ENCODE measurements around the gene SLC6A8. TPM values are rescaled to one million over a fixed set of nuclear protein-coding genes. Genes with fewer than 3 reads are reported as not detected.

Gene SLC6A8
- total RNA-seq, 1 donor from 2014 or later = 13.0 TPM

DNA sequence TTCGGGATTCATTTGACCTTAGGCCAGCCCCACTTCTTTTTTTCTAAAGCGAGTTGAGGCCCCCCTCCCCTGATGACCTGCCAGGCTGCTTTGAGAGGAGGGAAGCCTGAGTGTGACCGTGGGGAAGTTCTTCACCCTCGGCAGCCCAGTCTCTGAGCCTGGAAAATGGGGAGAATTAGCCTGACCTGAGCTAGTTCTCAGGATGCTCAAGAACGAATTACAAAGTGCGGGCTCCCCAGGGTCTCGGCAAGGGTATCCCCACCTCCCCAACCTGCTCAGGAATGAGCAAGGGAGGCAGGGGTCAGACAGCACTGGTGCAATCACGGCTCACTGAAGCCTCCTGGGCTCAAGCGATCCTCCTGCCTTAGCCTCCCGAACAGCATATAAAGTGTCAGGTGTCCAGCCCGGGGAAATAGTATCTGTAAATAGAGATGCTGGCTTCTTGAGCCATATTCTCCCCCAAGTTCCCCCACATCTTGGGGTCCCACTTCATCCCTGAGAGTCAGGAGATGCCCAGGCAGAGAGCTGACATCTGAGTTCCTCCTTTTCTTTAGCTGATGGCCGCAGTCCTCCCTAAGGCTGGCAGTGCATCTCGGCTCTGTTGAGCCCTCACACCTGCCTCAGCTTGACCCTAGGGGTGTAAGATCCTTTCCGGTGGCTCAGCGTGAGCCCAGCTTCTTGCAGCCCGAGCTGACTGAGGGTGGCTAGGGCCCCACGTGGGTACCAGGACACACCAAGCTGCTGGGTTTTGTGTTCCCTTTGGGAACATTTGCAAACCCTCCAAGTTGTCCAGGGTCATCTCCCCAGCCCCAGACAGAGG lies 39.2 kb upstream of the SLC6A8 start:
- H3K9me3 ChIP-seq (ENCODE audit: control insufficient read depth in 3 of 3, low read length in 3 of 3) = no peaks in the 10 kb centered on the region
- H3K27me3 ChIP-seq (ENCODE audit: control insufficient read depth in 3 of 3, insufficient read depth in 3 of 3, low read length in 3 of 3) = peaks cover 33 to 43% (median 38%) of the 10 kb centered on the region in 3 donors

DNA sequence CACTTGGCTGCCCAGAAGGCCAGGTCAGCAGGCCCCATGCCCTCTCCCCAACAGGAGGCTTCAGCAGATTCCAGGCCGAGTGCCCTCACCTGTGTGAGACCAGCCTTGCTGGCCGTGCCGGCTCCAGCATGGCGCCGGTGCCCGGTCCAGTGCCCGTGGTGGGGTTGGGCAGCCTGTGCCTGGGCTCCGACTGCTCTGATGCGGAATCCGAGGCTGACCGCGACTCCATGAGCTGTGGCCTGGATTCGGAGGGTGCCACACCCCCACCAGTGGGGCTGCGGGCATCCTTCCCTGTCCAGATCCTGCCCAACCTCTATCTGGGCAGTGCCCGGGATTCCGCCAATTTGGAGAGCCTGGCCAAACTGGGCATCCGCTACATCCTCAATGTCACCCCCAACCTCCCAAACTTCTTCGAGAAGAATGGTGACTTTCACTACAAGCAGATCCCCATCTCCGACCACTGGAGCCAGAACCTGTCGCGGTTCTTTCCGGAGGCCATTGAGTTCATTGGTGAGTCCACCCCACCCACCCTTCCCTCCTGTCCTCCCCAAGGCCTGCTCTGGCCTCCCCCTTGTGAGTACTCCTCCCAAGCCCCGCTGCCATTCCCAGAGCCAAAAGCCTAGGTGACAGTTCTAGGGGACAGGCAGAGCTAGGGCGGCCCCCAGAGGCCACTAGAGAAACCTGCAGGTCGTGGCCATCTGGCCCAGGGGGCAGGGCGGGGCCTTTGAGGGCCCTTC lies 38.4 kb upstream of the SLC6A8 start:
- H3K36me3 ChIP-seq (ENCODE audit: control insufficient read depth in 3 of 3, insufficient read depth in 3 of 3, low read length in 3 of 3) = no peaks in the 10 kb centered on the region
- peaks cover 30 to 39% (median 35%) of the 10 kb centered on the region in 3 donors for H3K27me3 ChIP-seq (ENCODE audit: control insufficient read depth in 3 of 3, insufficient read depth in 3 of 3, low read length in 3 of 3)
- H3K27ac ChIP-seq (ENCODE audit: low read depth, low read length) = no peak overlapping the region
- H3K9me3 ChIP-seq (ENCODE audit: control insufficient read depth in 3 of 3, low read length in 3 of 3) = no peaks in the 10 kb centered on the region
- no peaks in the 10 kb centered on the region for H3K4me1 ChIP-seq (ENCODE audit: control insufficient read depth in 3 of 3, insufficient read depth in 3 of 3, low read length in 3 of 3)
- no peak overlapping the region for H3K4me3 ChIP-seq (ENCODE audit: low read length in 3 of 3)
- no peak overlapping the region for H3K9ac ChIP-seq (ENCODE audit: low read depth in 1 of 3, low read length in 3 of 3)

More for the DNA sequence above, 39.2 kb upstream of the SLC6A8 start:
- Histone ChIP-seq H3K27ac (ENCODE audit: low read depth, low read length) (no peak overlapping the region), H3K4me3 (ENCODE audit: low read length in 3 of 3) (no peak overlapping the region), H3K36me3 (ENCODE audit: control insufficient read depth in 3 of 3, insufficient read depth in 3 of 3, low read length in 3 of 3) (no peaks in the 10 kb centered on the region), H3K4me1 (ENCODE audit: control insufficient read depth in 3 of 3, insufficient read depth in 3 of 3, low read length in 3 of 3) (peaks cover 0 to 4% (median 4%) of the 10 kb centered on the region in 3 donors), H3K9ac (ENCODE audit: low read depth in 1 of 3, low read length in 3 of 3) (no peak overlapping the region)

DNA sequence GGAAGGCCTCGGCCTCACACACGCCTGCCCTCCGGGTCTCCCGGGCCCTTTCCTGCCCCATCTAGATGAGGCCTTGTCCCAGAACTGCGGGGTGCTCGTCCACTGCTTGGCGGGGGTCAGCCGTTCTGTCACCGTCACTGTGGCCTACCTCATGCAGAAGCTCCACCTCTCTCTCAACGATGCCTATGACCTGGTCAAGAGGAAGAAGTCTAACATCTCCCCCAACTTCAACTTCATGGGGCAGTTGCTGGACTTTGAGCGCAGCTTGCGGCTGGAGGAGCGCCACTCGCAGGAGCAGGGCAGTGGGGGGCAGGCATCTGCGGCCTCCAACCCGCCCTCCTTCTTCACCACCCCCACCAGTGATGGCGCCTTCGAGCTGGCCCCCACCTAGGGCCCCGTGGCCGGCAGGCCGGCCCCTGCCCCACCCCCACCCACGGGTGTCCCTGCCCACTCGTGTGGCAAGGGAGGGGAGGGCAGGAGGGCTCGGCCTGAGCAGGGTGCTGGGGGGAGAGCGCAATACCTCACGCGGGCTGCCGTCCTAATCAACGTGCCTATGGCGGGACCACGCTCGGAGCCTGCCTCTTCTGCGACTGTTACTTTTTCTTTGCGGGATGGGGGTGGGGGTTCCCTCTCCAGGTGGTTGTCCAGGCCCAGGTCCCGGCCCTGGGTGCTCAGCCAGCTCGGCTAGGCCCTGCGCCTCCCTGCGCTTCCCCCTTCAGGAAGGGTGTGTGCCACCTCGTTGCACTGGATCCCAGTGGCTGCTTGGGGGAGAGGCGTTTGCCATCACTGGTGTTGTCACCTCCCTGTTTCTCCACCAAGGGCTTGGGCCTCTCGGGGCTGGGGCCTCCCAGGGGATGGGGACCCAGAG lies 37.6 kb upstream of the SLC6A8 start:
- no peak overlapping the region for H3K27ac ChIP-seq (ENCODE audit: low read depth, low read length)
- peaks cover 22 to 31% (median 31%) of the 10 kb centered on the region in 3 donors for H3K27me3 ChIP-seq (ENCODE audit: control insufficient read depth in 3 of 3, insufficient read depth in 3 of 3, low read length in 3 of 3)
- H3K4me3 ChIP-seq (ENCODE audit: low read length in 3 of 3) = no peak overlapping the region
- H3K9ac ChIP-seq (ENCODE audit: low read depth in 1 of 3, low read length in 3 of 3) = no peak overlapping the region
- H3K36me3 ChIP-seq (ENCODE audit: control insufficient read depth in 3 of 3, insufficient read depth in 3 of 3, low read length in 3 of 3) = no peaks in the 10 kb centered on the region
- H3K9me3 ChIP-seq (ENCODE audit: control insufficient read depth in 3 of 3, low read length in 3 of 3) = no peaks in the 10 kb centered on the region
- H3K4me1 ChIP-seq (ENCODE audit: control insufficient read depth in 3 of 3, insufficient read depth in 3 of 3, low read length in 3 of 3) = no peaks in the 10 kb centered on the region

DNA sequence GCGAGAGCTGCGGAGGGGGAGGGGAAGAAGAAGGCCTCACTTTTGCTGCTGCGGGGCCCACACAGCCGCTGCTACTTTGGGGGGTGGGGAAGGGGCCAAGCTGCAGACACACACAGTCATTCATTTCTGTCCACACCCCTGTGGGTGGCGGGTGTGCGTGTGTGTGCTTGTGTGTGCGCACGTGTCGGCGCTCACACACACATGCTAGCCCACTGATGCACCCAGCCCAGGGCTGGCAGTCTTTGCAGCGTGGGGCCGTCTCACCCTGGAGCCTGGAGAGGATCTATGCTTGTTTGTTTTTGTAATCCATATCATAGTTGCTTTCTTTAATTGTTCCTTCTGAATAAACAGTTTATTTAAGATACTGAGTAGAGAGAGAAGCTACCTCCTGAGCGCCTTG lies 36.8 kb upstream of the SLC6A8 start:
- H3K9me3 ChIP-seq (ENCODE audit: control insufficient read depth in 3 of 3, low read length in 3 of 3) = no peaks in the 10 kb centered on the region
- no peak overlapping the region for H3K9ac ChIP-seq (ENCODE audit: low read depth in 1 of 3, low read length in 3 of 3)
- no peaks in the 10 kb centered on the region for H3K4me1 ChIP-seq (ENCODE audit: control insufficient read depth in 3 of 3, insufficient read depth in 3 of 3, low read length in 3 of 3)
- H3K27me3 ChIP-seq (ENCODE audit: control insufficient read depth in 3 of 3, insufficient read depth in 3 of 3, low read length in 3 of 3) = peaks cover 20 to 26% (median 25%) of the 10 kb centered on the region in 3 donors
- no peak overlapping the region for H3K27ac ChIP-seq (ENCODE audit: low read depth, low read length)
- no peaks in the 10 kb centered on the region for H3K36me3 ChIP-seq (ENCODE audit: control insufficient read depth in 3 of 3, insufficient read depth in 3 of 3, low read length in 3 of 3)
- H3K4me3 ChIP-seq (ENCODE audit: low read length in 3 of 3) = no peak overlapping the region

- H3K27ac ChIP-seq (ENCODE audit: low read depth, low read length) = no peak overlapping the region
- no peak overlapping the region for H3K4me3 ChIP-seq (ENCODE audit: low read length in 3 of 3)
- peaks cover 14 to 19% (median 18%) of the 10 kb centered on the region in 3 donors for H3K27me3 ChIP-seq (ENCODE audit: control insufficient read depth in 3 of 3, insufficient read depth in 3 of 3, low read length in 3 of 3)
- H3K9me3 ChIP-seq (ENCODE audit: control insufficient read depth in 3 of 3, low read length in 3 of 3) = no peaks in the 10 kb centered on the region
- no peaks in the 10 kb centered on the region for H3K4me1 ChIP-seq (ENCODE audit: control insufficient read depth in 3 of 3, insufficient read depth in 3 of 3, low read length in 3 of 3)
- no peaks in the 10 kb centered on the region for H3K36me3 ChIP-seq (ENCODE audit: control insufficient read depth in 3 of 3, insufficient read depth in 3 of 3, low read length in 3 of 3)
- no peak overlapping the region for H3K9ac ChIP-seq (ENCODE audit: low read depth in 1 of 3, low read length in 3 of 3)
These were observed 36.1 kb upstream of the SLC6A8 start for GRCh38 chrX:153651540-153652079.

- Histone ChIP-seq H3K4me3 (ENCODE audit: low read length in 3 of 3) (no peak overlapping the region), H3K9me3 (ENCODE audit: control insufficient read depth in 3 of 3, low read length in 3 of 3) (no peaks in the 10 kb centered on the region), H3K4me1 (ENCODE audit: control insufficient read depth in 3 of 3, insufficient read depth in 3 of 3, low read length in 3 of 3) (no peaks in the 10 kb centered on the region), H3K9ac (ENCODE audit: low read depth in 1 of 3, low read length in 3 of 3) (no peak overlapping the region), H3K36me3 (ENCODE audit: control insufficient read depth in 3 of 3, insufficient read depth in 3 of 3, low read length in 3 of 3) (no peaks in the 10 kb centered on the region), H3K27ac (ENCODE audit: low read depth, low read length) (no peak overlapping the region), H3K27me3 (ENCODE audit: control insufficient read depth in 3 of 3, insufficient read depth in 3 of 3, low read length in 3 of 3) (peaks cover 5 to 7% (median 5%) of the 10 kb centered on the region in 3 donors)
These were observed 34.2 kb upstream of the SLC6A8 start for GRCh38 chrX:153653556-153653955.

DNA sequence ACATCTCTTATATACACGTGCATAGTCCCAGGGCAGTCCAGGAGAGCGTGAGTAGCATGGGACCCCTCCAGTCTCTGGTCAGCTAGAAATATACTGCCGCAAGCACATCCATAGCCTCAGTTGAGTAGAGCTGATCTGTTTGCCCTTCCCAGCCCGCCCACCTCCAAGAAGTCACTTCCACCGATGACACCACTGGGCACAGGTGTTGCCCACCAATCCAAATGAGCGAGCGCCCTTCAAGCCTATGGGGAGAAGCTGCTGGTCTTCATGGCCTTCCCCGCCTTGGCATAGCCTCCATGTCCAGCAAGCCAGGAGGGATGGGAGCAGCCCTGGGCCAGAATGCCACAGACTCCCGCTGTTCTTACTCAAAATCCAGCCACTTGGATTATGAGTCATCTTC lies 30.6 kb upstream of the SLC6A8 start:
- no peaks in the 10 kb centered on the region for H3K4me1 ChIP-seq (ENCODE audit: control insufficient read depth in 3 of 3, insufficient read depth in 3 of 3, low read length in 3 of 3)
- no peak overlapping the region for H3K27ac ChIP-seq (ENCODE audit: low read depth, low read length)
- no peak overlapping the region for H3K4me3 ChIP-seq (ENCODE audit: low read length in 3 of 3)
- no peak overlapping the region for H3K9ac ChIP-seq (ENCODE audit: low read depth in 1 of 3, low read length in 3 of 3)
- H3K9me3 ChIP-seq (ENCODE audit: control insufficient read depth in 3 of 3, low read length in 3 of 3) = no peaks in the 10 kb centered on the region
- H3K27me3 ChIP-seq (ENCODE audit: control insufficient read depth in 3 of 3, insufficient read depth in 3 of 3, low read length in 3 of 3) = peaks cover 3 to 6% (median 5%) of the 10 kb centered on the region in 3 donors
- no peaks in the 10 kb centered on the region for H3K36me3 ChIP-seq (ENCODE audit: control insufficient read depth in 3 of 3, insufficient read depth in 3 of 3, low read length in 3 of 3)

DNA sequence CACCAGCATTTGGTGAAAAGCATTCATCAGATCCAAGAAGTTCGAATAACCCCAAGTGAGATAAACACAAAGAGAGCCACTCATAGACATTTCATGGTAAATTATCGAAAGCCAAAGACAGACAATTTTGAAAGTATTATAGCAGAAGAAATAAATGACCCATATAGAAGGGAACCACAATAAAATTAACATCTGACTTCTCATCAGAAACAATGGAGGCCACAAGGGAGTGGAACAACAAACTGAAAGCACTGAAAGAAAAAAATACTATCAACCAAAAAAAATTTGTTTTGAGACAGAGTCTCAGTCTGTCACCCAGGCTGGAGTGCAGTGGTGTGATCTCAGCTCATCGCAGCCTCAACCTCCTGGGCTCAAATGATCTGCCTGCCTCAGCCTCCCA lies 28.5 kb upstream of the SLC6A8 start:
- H3K4me1 ChIP-seq (ENCODE audit: control insufficient read depth in 3 of 3, insufficient read depth in 3 of 3, low read length in 3 of 3) = no peaks in the 10 kb centered on the region
- H3K27ac ChIP-seq (ENCODE audit: low read depth, low read length) = no peak overlapping the region
- no peak overlapping the region for H3K4me3 ChIP-seq (ENCODE audit: low read length in 3 of 3)
- H3K9ac ChIP-seq (ENCODE audit: low read depth in 1 of 3, low read length in 3 of 3) = no peak overlapping the region
- peaks cover 3 to 8% (median 5%) of the 10 kb centered on the region in 3 donors for H3K27me3 ChIP-seq (ENCODE audit: control insufficient read depth in 3 of 3, insufficient read depth in 3 of 3, low read length in 3 of 3)
- H3K36me3 ChIP-seq (ENCODE audit: control insufficient read depth in 3 of 3, insufficient read depth in 3 of 3, low read length in 3 of 3) = no peaks in the 10 kb centered on the region
- H3K9me3 ChIP-seq (ENCODE audit: control insufficient read depth in 3 of 3, low read length in 3 of 3) = no peaks in the 10 kb centered on the region

- no peak overlapping the region for H3K9ac ChIP-seq (ENCODE audit: low read depth in 1 of 3, low read length in 3 of 3)
- no peak overlapping the region for H3K27ac ChIP-seq (ENCODE audit: low read depth, low read length)
- H3K4me3 ChIP-seq (ENCODE audit: low read length in 3 of 3) = no peak overlapping the region
- H3K9me3 ChIP-seq (ENCODE audit: control insufficient read depth in 3 of 3, low read length in 3 of 3) = no peaks in the 10 kb centered on the region
- peaks cover 3 to 15% (median 12%) of the 10 kb centered on the region in 3 donors for H3K27me3 ChIP-seq (ENCODE audit: control insufficient read depth in 3 of 3, insufficient read depth in 3 of 3, low read length in 3 of 3)
- no peaks in the 10 kb centered on the region for H3K36me3 ChIP-seq (ENCODE audit: control insufficient read depth in 3 of 3, insufficient read depth in 3 of 3, low read length in 3 of 3)
- no peaks in the 10 kb centered on the region for H3K4me1 ChIP-seq (ENCODE audit: control insufficient read depth in 3 of 3, insufficient read depth in 3 of 3, low read length in 3 of 3)
These were observed 25.5 kb upstream of the SLC6A8 start for GRCh38 chrX:153662266-153662665.

Data from skeletal muscle tissue (tissue), 4 donors.